UCSD-AML1 (cell line): ENCODE data around the gene SSU72.
"Not testable (repeated sequence)": the region's sequence is repeated elsewhere in the genome, so short reads cannot be mapped to it uniquely, and the experiment has no call there.

ENCODE experiments used
- DNase-seq: peaks from one replicate; lab custom pipeline; 2025; ENCODE audit not compliant: unreplicated experiment; lab: John Stamatoyannopoulos, UW

Gene SSU72

GRCh38 chr1:1509465-1509850 is 65.2 kb downstream of the SSU72 start:
- DNase-seq, result not testable (repeated sequence)

GRCh38 chr1:1508775-1509464 is 65.7 kb downstream of the SSU72 start:
- DNase-seq, result not testable (repeated sequence)

- no peak for DNase-seq
Observed at GRCh38 chr1:1507305-1507704, 67.4 kb downstream of the SSU72 start.

- not testable (repeated sequence) for DNase-seq
Observed at GRCh38 chr1:1505801-1506200, 68.9 kb downstream of the SSU72 start.

- DNase-seq, result peak; percentile 66
Observed at GRCh38 chr1:1505366-1505798, 69.3 kb downstream of the SSU72 start.

- peak; percentile 72 for DNase-seq
Observed at GRCh38 chr1:1504777-1505365, 69.8 kb downstream of the SSU72 start.

- DNase-seq, result not testable (repeated sequence)
Observed at GRCh38 chr1:1495461-1495975, 79.1 kb downstream of the SSU72 start.

- not testable (repeated sequence) for DNase-seq
Observed at GRCh38 chr1:1494311-1494710, 80.4 kb downstream of the SSU72 start.
